H1 (cell line): ENCODE results near the gene DPM3. TPM values are rescaled to one million over a fixed set of nuclear protein-coding genes. Genes with fewer than 3 reads are reported as not detected.

ENCODE experiments used
- CTCF ChIA-PET: fragments of 300-600 bp; sonication (Branson Sonifier 250); formaldehyde crosslinking; loops from one replicate; lab custom pipeline; 2021; ENCODE audit not compliant: partially characterized antibody; lab: Charles Lee
- POLR2A ChIA-PET: fragments of 300-600 bp; sonication (Branson Sonifier 250); formaldehyde crosslinking; loops from one replicate; lab custom pipeline; 2021; ENCODE audit warnings: inconsistent platforms; ENCODE audit not compliant: partially characterized antibody; lab: Charles Lee
- DNase-seq, 2 experiments: peaks; one replicate each; pipeline versions ENCODE4 v3.0.0 to v3.0.0-alpha.2; 2010 to 2022; ENCODE audit warnings: low spot score in 2 of 2, low read depth in 1 of 2, mixed read lengths in 1 of 2
- FAIRE-seq: peaks from 2 replicates; lab custom pipeline; 2011; peaks lifted over from hg19 to GRCh38; lab: Jason Lieb, UNC
- H2AFZ ChIP-seq: 2 replicates; pipeline ENCODE4 v1.8.1; 2012; ENCODE audit warnings: low read length, inconsistent platforms
- H2AK5ac ChIP-seq: 2 replicates; pipeline ENCODE4 v1.6.1; 2013; ENCODE audit warnings: low read depth, low read length
- H2BK120ac ChIP-seq: replicated peaks from 2 replicates; pipeline ENCODE3; 2013; ENCODE audit warnings: low read depth, low read length, inconsistent platforms
- H2BK12ac ChIP-seq: 2 replicates; pipeline ENCODE4 v1.6.1; 2013; ENCODE audit warnings: low read depth, low read length
- H2BK15ac ChIP-seq: 2 replicates; pipeline ENCODE4 v1.6.1; 2013; ENCODE audit warnings: low read length
- H2BK20ac ChIP-seq: 2 replicates; pipeline ENCODE4 v1.6.1; 2013; ENCODE audit warnings: low read length
- H2BK5ac ChIP-seq: 2 replicates; pipeline ENCODE4 v1.6.1; 2013; ENCODE audit warnings: low read depth, low read length
- H3K14ac ChIP-seq: 2 replicates; pipeline ENCODE4 v1.6.1; 2013; ENCODE audit warnings: inconsistent platforms; ENCODE audit not compliant: insufficient read length
- H3K18ac ChIP-seq: 2 replicates; pipeline ENCODE4 v1.6.1; 2013; ENCODE audit warnings: low read length; ENCODE audit errors: extremely low read depth
- H3K23ac ChIP-seq: 2 replicates; pipeline ENCODE4 v1.6.1; 2013; ENCODE audit warnings: inconsistent platforms; ENCODE audit not compliant: insufficient read length
- H3K23me2 ChIP-seq: 2 replicates; pipeline ENCODE4 v1.6.1; 2013; ENCODE audit warnings: low read depth, low read length
- H3K27ac ChIP-seq: 2 replicates; pipeline ENCODE4 v1.6.1; 2011; ENCODE audit warnings: low read depth, low read length, inconsistent platforms
- H3K27me3 ChIP-seq, 4 experiments: replicated peaks in 1 of 4; 1 replicate in 1 of 4; 2 replicates in 3 of 4; pipeline versions ENCODE4 v1.6.1 to v1.8.1; 2011 to 2013; ENCODE audit warnings: low read length in 3 of 4, mild to moderate bottlenecking in 3 of 4, inconsistent platforms in 2 of 4, mixed read lengths in 2 of 4, moderate library complexity in 1 of 4; ENCODE audit not compliant: control insufficient read depth in 3 of 4, insufficient read depth in 3 of 4; ENCODE audit errors: extremely low read depth in 1 of 4
- H3K36me3 ChIP-seq, 4 experiments: 2 replicates each; pipeline versions ENCODE4 v1.6.1 to v1.8.1; 2011 to 2013; ENCODE audit warnings: mild to moderate bottlenecking in 4 of 4, low read length in 3 of 4, moderate library complexity in 2 of 4, control low read depth in 1 of 4, inconsistent platforms in 1 of 4; ENCODE audit not compliant: insufficient read depth in 4 of 4, control insufficient read depth in 2 of 4
- H3K4ac ChIP-seq: replicated peaks from 2 replicates; pipeline ENCODE3; 2013; ENCODE audit warnings: low read length, low read depth, mixed read lengths, inconsistent platforms; ENCODE audit not compliant: insufficient read length
- H3K4me1 ChIP-seq, 4 experiments: replicated peaks in 1 of 4; 1 replicate in 1 of 4; 2 replicates in 3 of 4; pipeline versions ENCODE4 v1.6.1 to v1.8.1; 2011 to 2013; ENCODE audit warnings: low read length in 3 of 4, inconsistent platforms in 2 of 4, mixed read lengths in 1 of 4; ENCODE audit not compliant: insufficient read depth in 4 of 4, control insufficient read depth in 3 of 4
- H3K4me2 ChIP-seq, 2 experiments: 2 replicates each; pipeline versions ENCODE4 v1.6.1 to v1.8.1; 2011 to 2013; ENCODE audit warnings: low read depth in 2 of 2, low read length in 2 of 2, control low read depth in 1 of 2, inconsistent platforms in 1 of 2, mild to moderate bottlenecking in 1 of 2; ENCODE audit not compliant: insufficient read depth in 1 of 2
- H3K4me3 ChIP-seq, 4 experiments: fragments of 200-600, 300-600 bp in 1 of 4; sonication (generic), shearing (Covaris generic), sonication (Bioruptor Twin) in 1 of 4; 2 replicates each; pipeline versions ENCODE4 v1.5.1 to v1.8.1; 2011 to 2016; ENCODE audit warnings: low read length in 4 of 4, low read depth in 3 of 4, control low read depth in 2 of 4, inconsistent platforms in 2 of 4, mild to moderate bottlenecking in 2 of 4, mixed read lengths in 1 of 4, moderate library complexity in 1 of 4; ENCODE audit not compliant: insufficient read depth in 2 of 4; ENCODE audit errors: extremely low read depth in 1 of 4
- H3K56ac ChIP-seq: replicated peaks from 2 replicates; pipeline ENCODE3; 2013; ENCODE audit warnings: low read depth, mild to moderate bottlenecking, mixed read lengths, low read length, inconsistent platforms; ENCODE audit not compliant: insufficient read length
- H3K79me1 ChIP-seq: 2 replicates; pipeline ENCODE4 v1.6.1; 2013; ENCODE audit warnings: low read depth, low read length, control low read depth
- H3K79me2 ChIP-seq, 2 experiments: 2 replicates each; pipeline versions ENCODE4 v1.6.1 to v1.8.1; 2012 to 2013; ENCODE audit warnings: low read length in 2 of 2, mild to moderate bottlenecking in 2 of 2, inconsistent platforms in 1 of 2; ENCODE audit not compliant: insufficient read depth in 2 of 2, control insufficient read depth in 1 of 2
- H3K9ac ChIP-seq, 4 experiments: replicated peaks in 1 of 4; 1 replicate in 1 of 4; 2 replicates in 3 of 4; pipeline versions ENCODE4 v1.6.1 to v1.8.1; 2011 to 2013; ENCODE audit warnings: low read depth in 3 of 4, low read length in 3 of 4, control low read depth in 2 of 4, mild to moderate bottlenecking in 2 of 4, moderate library complexity in 2 of 4, inconsistent platforms in 1 of 4; ENCODE audit errors: extremely low read depth in 1 of 4
- H3K9me3 ChIP-seq, 2 experiments: 2 replicates each; pipeline versions ENCODE4 v1.6.1 to v1.8.1; 2012 to 2013; ENCODE audit warnings: mild to moderate bottlenecking in 2 of 2, moderate library complexity in 2 of 2, control low read depth in 1 of 2, inconsistent platforms in 1 of 2, low read depth in 1 of 2, low read length in 1 of 2, mixed read lengths in 1 of 2; ENCODE audit not compliant: insufficient read depth in 2 of 2
- H4K20me1 ChIP-seq, 2 experiments: replicated peaks in 1 of 2; 2 replicates each; pipeline versions ENCODE3 to v1.8.1; 2011 to 2013; ENCODE audit warnings: inconsistent platforms in 2 of 2, low read length in 2 of 2, mild to moderate bottlenecking in 1 of 2; ENCODE audit not compliant: insufficient read depth in 2 of 2, control insufficient read depth in 1 of 2
- H4K5ac ChIP-seq: 2 replicates; pipeline ENCODE4 v1.6.1; 2013; ENCODE audit warnings: low read length, low read depth, mixed read lengths, inconsistent platforms; ENCODE audit not compliant: insufficient read length
- H4K8ac ChIP-seq: 2 replicates; pipeline ENCODE4 v1.8.0; 2013; ENCODE audit warnings: mild to moderate bottlenecking, moderate library complexity, low read length, inconsistent platforms; ENCODE audit not compliant: insufficient read depth; ENCODE audit errors: extremely low read depth
- H4K91ac ChIP-seq: replicated peaks from 2 replicates; pipeline ENCODE3; 2013; ENCODE audit warnings: low read length, mixed read lengths, inconsistent platforms; ENCODE audit not compliant: insufficient read length
- EP300 ChIP-seq, 2 experiments: IDR thresholded peaks; 1 replicate in 1 of 2; 2 replicates in 1 of 2; pipeline ENCODE4 v1.6.1; 2011 to 2012; ENCODE audit warnings: low read depth in 2 of 2, low read length in 2 of 2, mild to moderate bottlenecking in 2 of 2, borderline replicate concordance in 1 of 2, inconsistent platforms in 1 of 2, moderate library complexity in 1 of 2
- WGBS, 2 experiments: shearing (Covaris generic) in 1 of 2; methylation state at CpG; one replicate each; pipeline versions ENCODE4 v1.1.6 to v1.1.7; 2013 to 2015; ENCODE audit warnings: low lambda C conversion rate in 2 of 2, mixed read lengths in 2 of 2, inconsistent platforms in 1 of 2, low coverage in 1 of 2, missing lambda C conversion rate in 1 of 2; ENCODE audit not compliant: insufficient replicate concordance in 2 of 2, insufficient coverage in 1 of 2, insufficient read length in 1 of 2; ENCODE audit errors: extremely low coverage in 1 of 2, missing lambda C conversion rate in 1 of 2; 5-methylcytosine and 5-hydroxymethylcytosine counted together
- polyA plus RNA-seq, 7 experiments: library from polyadenylated mRNA; depleted of rRNA in 3 of 7; stranded (reverse) in 5 of 7; unstranded in 2 of 7; fragments of >200 nt in 5 of 7; fragments of 200-250 nt in 2 of 7; gene quantifications; 1 replicate in 5 of 7; 2 replicates in 1 of 7; 4 replicates in 1 of 7; pipeline versions ENCODE4 v1.2.1 to v1.2.3, GENCODE V29; 2011 to 2013; ENCODE audit warnings: missing spikeins in 2 of 7, mixed read lengths in 2 of 7
- total RNA-seq: library from RNA; stranded (reverse); fragmentation: NEBNext Ultra II Directional; extraction: Animal tissue kit (Norgen Biotek cat#: 25700); gene quantifications from 2 replicates; pipeline ENCODE4 v1.2.1, GENCODE V29; 2021

DPM3 gene
- total and polyA plus RNA-seq, 2 of the 8 experiments (the other 6 are each of a cell fraction or from before 2014, with no cell fraction given): 44.8 to 227 TPM

- DNase-seq (peak in 1 of 2 experiments; percentile 64), FAIRE-seq (no peak)
- no peaks in the 10 kb centered on the region for H4K20me1 ChIP-seq
- H3K9me3 ChIP-seq: no peaks in the 10 kb centered on the region
- no peaks in the 10 kb centered on the region for H3K79me2 ChIP-seq
- no peak overlapping the region for H3K9ac ChIP-seq
- peaks cover 28% of the 10 kb centered on the region for H3K23me2 ChIP-seq
- no peak overlapping the region for H2BK15ac ChIP-seq
- H3K36me3 ChIP-seq: peaks cover 0 to 2% (median 0%) of the 10 kb centered on the region in 4 experiments; a peak in 1 of 8 replicates
- no peaks in the 10 kb centered on the region for H3K79me1 ChIP-seq
- no peak overlapping the region for H2AK5ac ChIP-seq
- H3K27me3 ChIP-seq: peaks cover 33 to 50% (median 45%) of the 10 kb centered on the region in 4 experiments
- no peak overlapping the region for H4K91ac ChIP-seq
- H3K4me2 ChIP-seq: peak overlapping the region; percentile 94 to 97
- WGBS, 2 experiments: 2% methylated on average over 24 of the region's 32 CpGs; no CpG with 5 or more reads in 1 of the 2 experiments
- peaks cover 16 to 58% (median 40%) of the 10 kb centered on the region in 4 experiments for H3K4me1 ChIP-seq
- H3K4me3 ChIP-seq: peak overlapping the region; percentile 45 to 71 (median 64)
- no peak overlapping the region for H2BK20ac ChIP-seq
- no peak overlapping the region for H2BK5ac ChIP-seq
- no peak overlapping the region for H2BK120ac ChIP-seq
- no peak overlapping the region for H3K4ac ChIP-seq
- POLR2A ChIA-PET: interaction anchor here (1.0 to 2.4 kb wide), 8 partner anchors 9 to 69 kb away, joined by 3 to 14 read pairs (median 6); partner anchors contain the start of gene SLC50A1
- no peak overlapping the region for H4K5ac ChIP-seq
- H2BK12ac ChIP-seq: peak overlapping the region; percentile 43; the same call in 1 of the 2 replicates
- H3K14ac ChIP-seq: no peak overlapping the region
- peak overlapping the region; percentile 66 for H4K8ac ChIP-seq
- no peak overlapping the region for H3K23ac ChIP-seq
- CTCF ChIA-PET: interaction anchor here (0.6 to 4.8 kb wide), 6 partner anchors 11 to 43 kb away, joined by 3 to 66 read pairs (median 7); partner anchors contain the start of gene KRTCAP2
- no peak overlapping the region; the same call in none of the 2 replicates for H3K18ac ChIP-seq
- H3K27ac ChIP-seq: no peak overlapping the region
- H3K56ac ChIP-seq: no peak overlapping the region
- no peak overlapping the region for H2AFZ ChIP-seq
- no peak for TF ChIP-seq EP300 (IDR thresholded peaks at IDR 0.05; ENCODE audit: borderline replicate concordance in 1 of 2, low read depth in 2 of 2, low read length in 2 of 2)
Observed at GRCh38 chr1:155126556-155127104, 13.7 kb downstream of the DPM3 start.
